Measurements from ENCODE around the gene CAPS.

DNA sequence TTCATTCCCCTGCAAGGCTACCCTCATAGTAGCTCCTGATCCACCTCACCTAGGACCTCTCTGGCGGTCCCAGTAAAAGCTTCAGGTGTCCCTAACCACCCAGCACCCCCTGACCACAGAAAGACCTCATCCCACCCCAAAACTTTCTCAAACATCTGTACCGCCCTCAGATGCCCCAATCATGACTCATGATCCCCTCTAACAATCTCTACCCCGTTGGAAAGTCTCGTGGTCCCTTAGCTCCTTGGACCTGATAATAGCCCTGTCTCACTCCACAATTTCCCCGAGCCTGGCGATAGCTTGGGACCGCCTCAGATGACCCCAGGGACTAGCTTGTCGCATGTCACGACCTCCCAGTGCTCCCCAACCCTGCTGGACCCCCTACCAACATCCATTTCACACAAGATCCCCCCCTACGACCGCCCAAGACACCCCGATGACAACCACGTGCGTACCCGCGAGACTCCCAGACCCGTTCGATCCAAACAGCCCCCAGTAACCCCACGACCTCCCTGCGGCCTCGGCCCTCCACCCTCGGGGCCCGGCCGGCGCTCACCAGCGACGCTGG, 10.9 kb upstream of the CAPS start:
- TF ChIP-seq, protein P1, sequence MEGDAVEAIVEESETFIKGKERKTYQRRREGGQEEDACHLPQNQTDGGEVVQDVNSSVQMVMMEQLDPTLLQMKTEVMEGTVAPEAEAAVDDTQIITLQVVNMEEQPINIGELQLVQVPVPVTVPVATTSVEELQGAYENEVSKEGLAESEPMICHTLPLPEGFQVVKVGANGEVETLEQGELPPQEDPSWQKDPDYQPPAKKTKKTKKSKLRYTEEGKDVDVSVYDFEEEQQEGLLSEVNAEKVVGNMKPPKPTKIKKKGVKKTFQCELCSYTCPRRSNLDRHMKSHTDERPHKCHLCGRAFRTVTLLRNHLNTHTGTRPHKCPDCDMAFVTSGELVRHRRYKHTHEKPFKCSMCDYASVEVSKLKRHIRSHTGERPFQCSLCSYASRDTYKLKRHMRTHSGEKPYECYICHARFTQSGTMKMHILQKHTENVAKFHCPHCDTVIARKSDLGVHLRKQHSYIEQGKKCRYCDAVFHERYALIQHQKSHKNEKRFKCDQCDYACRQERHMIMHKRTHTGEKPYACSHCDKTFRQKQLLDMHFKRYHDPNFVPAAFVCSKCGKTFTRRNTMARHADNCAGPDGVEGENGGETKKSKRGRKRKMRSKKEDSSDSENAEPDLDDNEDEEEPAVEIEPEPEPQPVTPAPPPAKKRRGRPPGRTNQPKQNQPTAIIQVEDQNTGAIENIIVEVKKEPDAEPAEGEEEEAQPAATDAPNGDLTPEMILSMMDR (IDR thresholded peaks at IDR 0.05): no peak
- TF ChIP-seq POLR2A (IDR thresholded peaks at IDR 0.05): no peak

Data from body of pancreas (tissue), 4 donors.